Epithelial cell of prostate (primary cell): ENCODE measurements around the gene RGS6.
A peak's percentile ranks its signal among the peaks of the same experiment; 100 is the strongest.
"Not testable (repeated sequence)": the region's sequence is repeated elsewhere in the genome, so short reads cannot be mapped to it uniquely, and the experiment has no call there.

ENCODE experiments used
- DNase-seq: peaks from one replicate; pipeline ENCODE4 v3.0.0-alpha.2; 2011; ENCODE audit warnings: low read depth, low spot score
- H3K27ac ChIP-seq: fragments of 450-650 bp; 2 replicates; pipeline ENCODE4 v1.5.1; 2017; ENCODE audit warnings: mild to moderate bottlenecking

RGS6 gene

DNA sequence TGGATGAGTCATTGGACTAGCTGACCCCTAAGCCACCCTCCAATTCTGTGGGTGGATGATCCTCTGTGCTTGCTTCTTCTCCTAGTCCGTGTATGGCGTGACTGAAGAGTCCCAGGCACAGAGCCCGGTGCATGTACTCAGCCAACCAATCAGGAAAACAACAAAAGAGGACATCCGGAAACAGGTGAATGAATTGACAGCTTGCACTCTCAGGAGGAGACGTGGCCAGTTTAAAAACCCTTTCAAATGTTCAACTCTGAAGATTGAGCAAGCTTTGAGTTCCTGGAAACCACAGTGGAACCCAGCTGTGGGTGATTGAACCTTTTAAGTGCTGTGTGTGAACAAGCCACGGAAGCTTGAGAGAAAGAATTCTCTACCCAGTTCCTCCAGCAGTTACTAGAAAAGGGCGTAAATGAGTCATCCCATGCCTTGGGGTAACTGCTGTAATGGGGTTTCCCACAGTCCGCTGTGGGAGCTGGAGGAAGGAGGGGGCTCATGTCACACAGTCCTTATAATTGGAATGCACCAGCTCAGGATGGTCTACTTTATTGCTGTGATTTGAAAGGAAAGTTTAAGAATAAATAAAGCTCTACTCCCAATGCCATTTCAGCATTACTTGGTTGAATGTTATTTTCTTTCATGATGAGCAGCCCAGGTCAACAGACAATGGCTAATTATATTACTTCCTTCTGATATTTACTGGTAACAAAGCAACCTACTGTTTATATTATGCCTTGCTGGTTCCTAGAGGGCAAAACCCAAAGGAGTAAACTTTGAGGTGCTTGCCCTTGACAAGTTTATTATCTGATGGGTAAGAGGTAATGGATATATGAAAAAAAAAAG is 544.6 kb downstream of the RGS6 start:
- peak overlapping the region; percentile 2 for H3K27ac ChIP-seq
- DNase-seq = peak; percentile 40

DNA sequence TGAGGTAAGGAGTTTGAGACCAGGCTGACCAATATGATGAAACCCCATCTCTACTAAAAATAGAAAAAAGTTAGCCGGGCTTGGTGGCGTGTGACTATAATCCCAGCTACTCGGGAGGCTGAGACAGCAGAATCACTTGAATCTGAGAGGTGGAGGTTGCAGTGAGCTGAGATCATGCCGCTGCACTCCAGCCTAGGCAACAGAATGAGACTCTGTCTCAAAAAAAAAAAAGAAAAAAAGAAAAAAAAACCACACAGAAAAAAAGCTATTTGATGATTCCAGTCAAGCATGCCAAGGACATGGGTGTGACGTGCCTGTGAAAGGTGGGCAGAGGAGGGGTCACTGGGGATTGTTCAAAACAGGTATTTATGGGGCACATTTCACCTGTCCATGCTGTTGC is 545.3 kb downstream of the RGS6 start:
- H3K27ac ChIP-seq, DNase-seq: not testable (repeated sequence)

GRCh38 chr14:72478471-72478893 is 546.3 kb downstream of the RGS6 start:
- no peak for DNase-seq
- no peak overlapping the region for H3K27ac ChIP-seq

DNA sequence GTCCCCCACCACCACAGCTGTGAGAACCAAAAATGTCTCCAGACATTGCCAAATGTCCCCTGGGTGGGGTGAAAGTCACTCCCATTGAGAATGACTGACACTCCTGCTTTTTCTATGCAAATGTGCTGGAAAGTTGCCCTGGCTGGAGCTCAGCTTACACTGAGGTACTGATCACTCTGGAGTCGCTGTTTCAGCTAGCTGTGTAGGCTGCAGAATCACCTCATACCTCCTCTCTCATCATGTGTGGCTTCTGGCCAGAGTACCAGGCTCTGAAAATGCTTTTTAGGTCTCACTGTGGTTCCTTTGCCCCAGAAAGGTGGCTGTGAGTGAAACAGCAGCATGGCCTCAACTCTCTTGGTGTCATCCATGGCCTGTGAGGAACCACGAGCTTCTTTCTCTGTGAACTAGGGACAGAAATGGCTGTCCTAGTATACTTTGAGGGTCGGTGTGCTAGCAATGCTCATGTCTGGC is 547.3 kb downstream of the RGS6 start:
- no peak for DNase-seq

DNA sequence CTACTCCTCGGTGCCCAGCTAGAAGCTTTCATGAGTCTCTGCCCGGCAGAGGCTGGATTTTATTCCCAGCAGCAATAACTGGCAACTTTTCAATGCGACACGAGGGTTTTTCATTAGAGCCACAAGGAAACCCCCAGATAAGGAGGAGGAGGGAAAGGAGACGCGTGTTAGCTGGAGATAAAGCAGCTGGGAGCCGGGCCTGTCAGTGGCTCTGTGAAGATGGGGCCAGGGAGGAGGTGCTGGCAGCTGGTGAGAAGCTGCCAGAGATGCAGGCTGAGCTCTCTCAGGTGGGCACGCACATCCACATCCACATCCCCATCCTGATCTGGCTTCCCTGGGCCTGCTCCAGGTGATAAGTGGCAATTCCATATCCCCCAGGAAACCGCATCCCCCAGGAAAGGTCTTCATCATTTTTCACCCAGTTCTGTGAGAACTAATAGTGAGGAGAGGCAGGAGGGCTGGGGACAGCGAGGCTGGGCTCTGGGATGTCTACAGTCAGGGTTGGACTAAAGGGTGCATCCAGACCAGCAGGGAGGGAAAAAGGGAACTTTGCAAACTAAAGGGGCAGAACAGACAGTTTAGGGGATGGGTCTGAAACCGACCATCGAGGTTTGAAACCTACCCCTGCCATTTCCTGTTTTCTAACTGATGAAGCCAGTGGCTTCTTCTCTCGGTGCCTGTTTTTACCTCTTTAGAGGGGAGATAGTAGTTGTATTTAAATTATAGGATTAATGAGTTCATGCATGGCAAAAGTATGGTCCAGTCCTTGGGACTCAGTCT is 548.4 kb downstream of the RGS6 start:
- no peak overlapping the region for H3K27ac ChIP-seq
- DNase-seq = no peak

More for the DNA sequence above, 547.3 kb downstream of the RGS6 start:
- H3K27ac ChIP-seq = no peak overlapping the region

- no peak overlapping the region for H3K27ac ChIP-seq
- no peak for DNase-seq
Observed at GRCh38 chr14:72483311-72483710, 551.1 kb downstream of the RGS6 start.

GRCh38 chr14:72485695-72486094 is 553.5 kb downstream of the RGS6 start:
- no peak overlapping the region for H3K27ac ChIP-seq
- DNase-seq = no peak

DNA sequence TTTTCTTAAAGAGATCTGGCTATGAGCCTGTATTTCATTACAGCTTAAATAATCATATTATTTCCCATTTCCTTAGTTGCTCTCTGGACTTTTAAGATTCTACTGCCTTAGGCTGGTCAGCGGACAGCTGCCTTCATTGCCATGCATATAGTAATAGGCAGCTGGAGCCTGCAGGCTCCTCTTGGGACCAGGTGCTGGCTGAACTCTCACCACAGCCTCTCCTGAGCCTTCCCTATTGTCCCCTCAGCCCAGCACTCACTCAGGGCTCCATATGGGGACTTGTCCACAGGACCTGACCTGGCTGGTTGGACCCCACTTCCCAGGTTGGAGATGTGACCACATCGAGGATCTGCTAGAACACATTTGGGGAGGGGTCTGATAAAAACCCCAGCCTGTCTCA is 556.3 kb downstream of the RGS6 start:
- no peak for DNase-seq
- H3K27ac ChIP-seq = no peak overlapping the region

DNA sequence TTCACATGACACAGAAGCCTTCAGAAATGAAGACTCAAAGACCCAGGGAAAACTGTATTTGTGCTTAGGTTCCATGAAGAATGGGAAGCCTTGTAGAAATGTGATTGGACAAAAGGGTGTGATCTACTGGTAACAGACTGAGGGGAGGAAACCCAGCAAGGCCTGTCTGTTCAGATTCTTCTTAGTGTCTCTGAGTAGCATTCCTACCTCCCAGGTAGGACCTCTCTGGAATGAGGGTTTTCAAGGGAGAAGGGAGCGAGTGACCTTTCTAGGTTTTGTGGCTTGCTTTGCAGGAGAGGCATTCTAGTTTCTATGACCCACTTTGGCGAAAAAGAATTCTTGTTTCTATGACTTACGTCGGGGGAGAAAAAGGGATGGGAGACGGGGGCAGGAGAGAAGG is 560.0 kb downstream of the RGS6 start:
- no peak for DNase-seq
- H3K27ac ChIP-seq = no peak overlapping the region

GRCh38 chr14:72495668-72496067 is 563.4 kb downstream of the RGS6 start:
- no peak for DNase-seq
- H3K27ac ChIP-seq = no peak overlapping the region

GRCh38 chr14:72498646-72499045 is 566.4 kb downstream of the RGS6 start:
- no peak overlapping the region for H3K27ac ChIP-seq
- DNase-seq = no peak

DNA sequence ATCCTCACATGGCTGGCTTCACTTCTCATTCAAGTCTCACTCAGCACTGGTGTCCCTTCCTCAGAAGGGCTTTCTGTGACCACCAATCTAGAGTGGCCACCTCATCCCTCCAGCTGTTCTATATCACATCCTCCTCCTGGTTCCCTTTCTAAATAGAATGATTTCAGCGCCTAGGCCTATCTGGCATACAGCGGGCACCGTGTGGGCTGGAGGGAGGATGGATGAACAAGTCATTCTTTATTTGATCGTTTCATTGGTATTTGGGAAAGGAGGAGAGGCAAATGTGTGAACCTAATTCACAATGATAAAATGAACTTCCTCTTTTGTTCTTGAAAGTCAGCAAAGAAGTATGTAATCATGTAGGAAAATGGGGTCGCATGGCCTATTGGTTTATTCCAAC is 567.5 kb downstream of the RGS6 start:
- no peak overlapping the region for H3K27ac ChIP-seq
- no peak for DNase-seq

- H3K27ac ChIP-seq = no peak overlapping the region
- DNase-seq = no peak
Observed at GRCh38 chr14:72500234-72500838, 568.1 kb downstream of the RGS6 start.

GRCh38 chr14:72501439-72501838 is 569.2 kb downstream of the RGS6 start:
- no peak for DNase-seq

DNA sequence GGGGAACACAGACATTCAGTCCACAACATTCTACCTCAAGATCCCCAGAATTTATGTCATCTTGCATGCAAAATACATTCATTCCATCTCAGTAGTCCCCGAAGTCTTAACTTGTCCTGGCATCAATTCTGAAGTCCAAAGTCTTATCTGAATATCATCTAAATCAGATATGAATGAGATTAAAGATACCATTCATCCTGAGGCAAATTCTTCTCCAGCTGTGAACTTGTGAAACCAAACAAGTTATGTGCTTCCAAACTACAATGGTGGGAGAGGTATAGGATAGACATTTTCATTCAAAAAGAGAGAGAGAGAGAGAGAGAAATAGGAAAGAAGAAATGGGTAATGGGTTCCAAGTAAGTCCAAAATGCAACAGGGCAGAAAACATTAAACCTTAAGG is 571.0 kb downstream of the RGS6 start:
- DNase-seq = no peak
- no peak overlapping the region for H3K27ac ChIP-seq

More at GRCh38 chr14:72501439-72501838, 569.2 kb downstream of the RGS6 start:
- H3K27ac ChIP-seq = no peak overlapping the region

- H3K27ac ChIP-seq = no peak overlapping the region
- DNase-seq = no peak
Observed at GRCh38 chr14:72503696-72504368, 571.6 kb downstream of the RGS6 start.

DNA sequence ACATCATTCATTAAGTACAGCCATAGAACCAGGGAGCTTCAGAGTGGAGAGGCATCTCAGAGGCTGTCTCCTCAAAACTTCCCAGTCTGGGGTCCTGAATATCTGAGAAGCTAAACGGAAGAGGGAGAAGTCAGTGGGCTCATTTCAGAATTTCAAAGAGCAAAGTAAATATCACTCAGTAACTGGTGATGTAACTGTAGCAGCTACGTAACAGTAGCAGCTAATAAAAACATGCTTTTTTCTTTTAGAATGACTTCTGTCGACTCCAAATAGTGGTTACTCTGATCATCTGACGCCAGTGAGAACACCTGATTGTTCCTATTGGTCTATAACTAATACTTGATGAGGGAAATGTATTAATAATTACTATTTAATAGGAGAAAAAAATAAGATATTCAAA is 578.3 kb downstream of the RGS6 start:
- DNase-seq = no peak
- no peak overlapping the region for H3K27ac ChIP-seq

- no peak overlapping the region for H3K27ac ChIP-seq
- no peak for DNase-seq
Observed at GRCh38 chr14:72512281-72512680, 580.1 kb downstream of the RGS6 start.

- DNase-seq = no peak
- H3K27ac ChIP-seq = no peak overlapping the region
Observed at GRCh38 chr14:72512925-72513324, 580.7 kb downstream of the RGS6 start.

DNA sequence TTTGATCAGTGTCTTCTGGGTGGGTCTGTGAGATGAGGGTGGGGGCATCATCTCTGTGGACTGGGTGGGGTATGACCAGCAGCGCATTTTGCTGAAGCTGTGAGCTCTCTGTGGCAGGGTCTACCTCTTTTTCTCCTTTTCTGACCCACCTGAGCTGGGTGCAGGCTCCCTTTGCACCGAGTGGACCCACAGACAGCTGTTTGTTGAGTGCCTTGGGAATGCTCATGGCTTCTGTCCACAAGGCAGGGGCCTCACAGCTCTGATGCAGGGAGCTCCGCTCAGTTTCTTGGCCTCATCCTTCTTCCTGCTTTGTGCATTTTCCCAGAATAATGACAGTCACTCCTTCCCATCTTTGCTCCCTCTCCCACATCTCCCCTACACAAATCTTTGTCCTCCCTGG is 581.1 kb downstream of the RGS6 start:
- no peak overlapping the region for H3K27ac ChIP-seq
- no peak for DNase-seq
